HG03095 (cell line): ENCODE data around the gene LYPLA2.

ENCODE experiments used
- ATAC-seq: cut with Tn5 transposase; IDR thresholded peaks from one replicate; pipeline ENCODE4 v1.9.1; 2021; ENCODE audit warnings: moderate library complexity; ENCODE audit not compliant: unreplicated experiment

The LYPLA2 gene

DNA sequence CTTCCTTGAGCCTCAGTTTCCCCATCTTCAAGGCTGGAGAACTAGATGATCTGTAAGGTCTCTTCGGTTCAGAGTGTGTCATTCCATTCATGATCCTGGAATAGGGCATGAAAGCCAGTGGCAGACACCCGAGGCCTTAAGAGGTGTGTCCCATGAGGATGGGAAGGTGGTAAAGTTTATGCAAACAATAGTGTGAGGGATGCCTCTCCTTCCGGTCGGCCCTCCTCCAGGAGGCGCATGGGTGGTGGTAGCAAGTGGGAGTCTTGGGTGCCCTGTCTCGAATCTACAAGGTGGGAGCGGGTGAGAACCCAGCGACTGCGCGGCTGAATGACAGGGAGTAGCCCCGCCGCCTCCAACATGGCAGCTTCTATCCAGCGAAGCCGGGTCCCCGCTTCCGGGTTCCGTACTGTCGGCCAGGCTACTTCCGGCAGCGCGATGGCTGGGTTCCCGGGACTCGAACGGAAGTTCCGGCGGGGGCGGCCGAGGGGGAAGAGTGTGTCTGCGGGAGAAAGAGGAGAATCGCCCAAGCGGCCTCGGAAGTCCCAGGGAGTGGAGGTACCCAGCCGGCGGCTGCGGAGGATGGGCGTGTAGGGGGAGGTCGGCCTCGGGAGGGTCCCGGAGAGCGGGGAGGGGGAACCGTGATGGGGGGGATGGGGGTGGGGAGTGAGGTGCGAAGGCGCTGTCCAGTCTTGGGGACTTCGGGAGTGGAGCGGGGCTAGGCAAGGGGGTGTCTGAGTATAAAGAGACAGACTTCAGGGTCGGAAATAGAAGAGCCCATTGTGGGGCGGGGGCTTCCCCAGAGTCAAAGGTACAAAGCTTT is at the start of gene LYPLA2:
TSS of gene LYPLA2 (plus strand) at position 450 of the 820 bp plus-strand sequence. CDS start 1,538 bp downstream, outside the sequence.
- ATAC-seq: peak; percentile 77

GRCh38 chr1:23741609-23742008 is 49.3 kb upstream of the LYPLA2 start:
- ATAC-seq: no peak

DNA sequence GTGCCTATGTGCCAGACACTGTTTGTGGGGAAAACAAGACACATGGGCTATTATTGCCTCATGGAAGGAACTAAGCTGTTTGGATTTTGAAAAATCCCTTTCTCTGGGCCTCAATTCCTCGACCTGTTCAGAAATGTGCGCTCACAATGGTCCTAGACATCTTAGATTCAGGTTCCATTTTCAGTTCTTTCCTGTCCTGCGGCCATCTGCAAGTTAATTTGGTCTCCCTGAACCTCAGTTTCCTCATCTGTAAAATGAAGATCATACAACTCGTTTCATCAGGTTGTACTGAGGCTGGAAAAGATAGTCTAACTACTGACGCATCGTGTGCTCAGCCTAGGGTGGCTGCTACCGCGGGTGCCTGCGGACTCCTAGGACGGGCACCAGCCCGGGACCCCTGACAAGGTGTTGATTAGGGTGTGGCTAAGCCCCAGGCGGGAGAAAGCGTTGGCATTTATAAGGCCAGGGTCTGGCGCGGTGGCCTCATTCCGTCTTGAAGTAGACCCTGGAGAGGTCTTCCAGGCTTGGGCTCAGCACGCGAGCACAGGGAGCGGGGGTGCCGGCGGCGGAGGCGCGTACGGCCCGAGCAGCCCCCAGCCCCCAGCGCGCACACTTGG is 48.2 kb upstream of the LYPLA2 start:
- ATAC-seq: peak; percentile 21

DNA sequence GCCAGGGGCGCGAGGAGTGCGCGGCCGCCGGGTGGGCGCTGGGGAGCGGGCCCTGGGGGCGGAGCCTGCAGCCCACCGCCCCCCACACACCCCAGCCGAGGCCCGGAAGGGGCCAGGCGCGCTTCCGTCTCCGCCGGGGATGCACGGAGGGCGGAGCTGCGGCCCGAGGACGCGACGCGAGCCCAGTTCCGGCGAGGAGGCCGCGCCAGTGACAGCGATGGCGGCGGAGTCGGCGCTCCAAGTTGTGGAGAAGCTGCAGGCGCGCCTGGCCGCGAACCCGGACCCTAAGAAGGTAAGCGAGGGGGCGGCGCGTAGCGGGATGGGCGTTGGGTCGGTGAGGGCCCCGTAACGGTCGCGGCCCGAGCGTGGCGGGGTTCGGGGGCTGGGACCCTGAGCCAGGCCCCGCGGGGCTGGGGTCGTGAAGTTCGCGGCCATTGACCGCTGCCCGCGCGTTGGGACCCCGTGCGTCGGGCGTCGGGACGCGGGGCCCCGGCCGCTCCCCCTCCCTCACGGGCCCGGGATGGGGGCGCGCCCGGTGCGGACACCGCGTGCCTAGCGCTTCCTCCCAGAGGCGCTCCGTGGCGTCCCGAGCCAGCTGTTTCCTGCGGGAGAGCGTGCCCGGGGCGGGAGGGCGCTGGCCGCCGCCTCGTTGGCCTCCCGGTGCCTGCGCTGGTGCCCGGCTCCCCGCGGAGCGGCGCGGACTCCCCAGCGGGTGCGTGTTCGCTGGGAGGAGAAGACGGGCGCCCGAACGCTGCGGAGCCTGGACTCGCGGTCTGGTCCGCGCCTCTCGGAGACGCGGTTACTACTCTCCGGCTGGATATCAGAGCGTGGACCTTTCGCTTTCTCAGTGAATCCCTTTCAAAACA is 47.4 kb upstream of the LYPLA2 start, which contains the start of gene ELOA:
TSS of gene ELOA (plus strand) at position 185 of the 866 bp plus-strand sequence. CDS start at position 218, 33 bp downstream.
- peak; percentile 81 for ATAC-seq

DNA sequence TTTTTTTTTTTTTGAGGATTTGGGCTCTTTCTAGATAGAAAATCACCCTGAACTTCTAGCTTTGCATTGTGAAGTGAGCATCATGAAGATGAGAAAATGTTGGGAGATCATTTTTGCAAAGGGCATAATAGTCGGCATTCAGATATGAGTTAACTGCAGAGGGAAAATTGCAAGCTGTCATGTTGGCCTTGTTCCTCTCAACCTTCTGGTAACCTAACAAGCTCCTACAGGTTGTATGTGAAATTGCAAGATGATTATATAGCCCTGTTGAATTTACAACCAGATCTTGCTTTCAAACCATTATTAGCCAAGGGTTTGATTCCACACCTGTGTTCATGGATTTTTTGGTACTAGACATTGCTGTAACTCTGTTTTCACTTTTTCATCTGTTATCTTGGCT is 45.4 kb upstream of the LYPLA2 start:
- no peak for ATAC-seq

DNA sequence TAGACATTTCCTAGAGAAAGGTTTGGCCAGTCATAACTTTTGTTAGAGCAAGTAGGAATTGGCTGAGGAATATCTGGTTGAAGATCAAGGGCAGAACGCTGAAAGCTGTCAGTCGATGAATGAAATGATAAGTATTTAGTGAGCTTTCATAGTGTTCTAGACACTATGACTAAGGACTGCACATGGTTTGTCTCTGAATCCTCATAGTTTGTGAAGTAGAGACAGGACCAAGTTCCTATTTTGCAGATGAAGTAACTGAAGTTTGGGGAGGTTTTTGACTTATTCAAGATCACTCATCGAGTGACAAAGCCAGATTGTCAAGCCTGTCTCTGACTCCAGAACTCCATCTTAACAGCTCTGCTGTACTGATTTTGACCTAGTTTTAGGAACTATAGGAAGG is 42.9 kb upstream of the LYPLA2 start:
- no peak for ATAC-seq

DNA sequence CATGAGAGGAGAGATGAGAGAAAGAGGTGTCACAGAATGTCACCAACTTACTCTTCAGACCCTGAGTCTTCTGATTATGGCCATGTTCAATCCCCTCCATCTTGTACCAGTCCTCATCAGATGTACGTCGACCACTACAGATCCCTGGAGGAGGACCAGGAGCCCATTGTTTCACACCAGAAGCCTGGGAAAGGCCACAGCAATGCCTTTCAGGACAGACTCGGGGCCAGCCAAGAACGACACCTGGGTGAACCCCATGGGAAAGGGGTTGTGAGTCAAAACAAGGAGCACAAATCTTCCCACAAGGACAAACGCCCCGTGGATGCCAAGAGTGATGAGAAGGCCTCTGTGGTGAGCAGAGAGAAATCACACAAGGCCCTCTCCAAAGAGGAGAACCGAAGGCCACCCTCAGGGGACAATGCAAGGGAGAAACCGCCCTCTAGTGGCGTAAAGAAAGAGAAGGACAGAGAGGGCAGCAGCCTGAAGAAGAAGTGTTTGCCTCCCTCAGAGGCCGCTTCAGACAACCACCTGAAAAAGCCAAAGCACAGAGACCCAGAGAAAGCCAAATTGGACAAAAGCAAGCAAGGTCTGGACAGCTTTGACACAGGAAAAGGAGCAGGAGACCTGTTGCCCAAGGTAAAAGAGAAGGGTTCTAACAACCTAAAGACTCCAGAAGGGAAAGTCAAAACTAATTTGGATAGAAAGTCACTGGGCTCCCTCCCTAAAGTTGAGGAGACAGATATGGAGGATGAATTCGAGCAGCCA is 39.7 kb upstream of the LYPLA2 start:
- no peak for ATAC-seq

DNA sequence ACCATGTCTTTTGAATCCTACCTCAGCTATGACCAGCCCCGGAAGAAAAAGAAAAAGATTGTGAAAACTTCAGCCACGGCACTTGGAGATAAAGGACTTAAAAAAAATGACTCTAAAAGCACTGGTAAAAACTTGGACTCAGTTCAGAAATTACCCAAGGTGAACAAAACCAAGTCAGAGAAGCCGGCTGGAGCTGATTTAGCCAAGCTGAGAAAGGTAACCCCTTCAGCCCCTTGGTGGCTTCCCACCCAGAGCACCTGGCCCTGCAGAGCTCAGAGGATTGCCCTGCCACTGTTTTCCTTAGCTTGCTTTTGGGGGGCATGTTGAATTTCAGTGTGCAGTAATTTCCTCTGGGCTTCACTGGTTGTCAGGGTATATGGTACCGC is 39.1 kb upstream of the LYPLA2 start:
- ATAC-seq: no peak

DNA sequence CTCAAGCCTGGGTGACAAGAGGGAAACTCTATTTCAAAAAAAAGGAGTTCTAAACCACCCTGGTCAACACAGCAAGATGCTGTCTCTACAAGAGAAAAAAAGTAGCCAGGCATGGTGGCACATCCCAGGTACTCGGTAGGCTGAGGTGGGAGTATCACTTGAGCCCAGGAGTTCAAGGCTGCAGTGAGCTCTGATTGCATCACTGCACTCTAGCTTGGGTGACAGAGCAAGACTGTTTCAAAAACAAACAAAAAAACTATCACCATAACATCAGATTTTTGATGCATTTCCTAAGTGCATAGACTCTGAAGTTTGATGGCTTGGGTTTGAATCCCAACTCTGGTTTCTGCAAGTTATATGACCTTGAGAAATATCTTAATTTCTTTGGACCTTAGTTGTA is 38.0 kb upstream of the LYPLA2 start:
- ATAC-seq: no peak

- ATAC-seq: no peak
These were observed 34.3 kb upstream of the LYPLA2 start for GRCh38 chr1:23756676-23757075.

DNA sequence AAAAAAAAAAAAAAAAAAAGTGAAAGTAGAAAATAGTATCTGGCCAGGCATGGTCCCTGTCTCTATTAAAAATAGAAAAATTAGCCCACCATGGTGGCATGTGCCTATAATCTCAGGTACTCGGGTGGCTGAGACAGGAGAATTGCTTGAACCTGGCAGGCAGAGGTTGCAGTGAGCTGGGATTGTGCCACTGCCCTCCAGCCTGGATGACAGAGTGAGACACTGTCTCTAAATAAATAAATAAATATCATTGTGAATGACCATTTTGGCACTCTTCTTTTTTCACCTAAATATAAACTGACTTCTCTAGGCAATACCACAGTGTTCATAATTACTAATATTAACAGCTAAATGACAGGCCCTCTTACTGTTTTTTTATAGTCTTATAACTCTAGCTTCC is 33.1 kb upstream of the LYPLA2 start:
- no peak for ATAC-seq

DNA sequence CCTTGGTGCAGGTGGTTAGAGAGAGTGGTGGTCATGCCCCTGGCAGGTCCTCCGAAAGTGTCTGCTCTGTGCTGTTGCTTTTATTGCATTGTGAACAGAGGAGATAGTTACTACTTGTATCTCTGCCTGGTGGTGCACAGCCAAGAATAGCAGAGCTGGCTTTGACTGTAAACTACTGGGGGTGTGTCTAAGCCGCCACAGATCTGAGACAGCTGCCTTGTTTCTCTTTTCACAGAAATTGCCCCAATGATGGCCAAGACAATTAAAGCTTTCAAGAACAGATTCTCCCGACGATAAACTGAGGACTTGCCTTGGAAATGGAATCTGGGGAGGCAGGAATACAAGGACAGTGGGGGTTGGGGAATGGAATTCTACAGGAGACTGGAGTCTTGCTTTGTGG is 31.7 kb upstream of the LYPLA2 start:
- ATAC-seq: no peak

DNA sequence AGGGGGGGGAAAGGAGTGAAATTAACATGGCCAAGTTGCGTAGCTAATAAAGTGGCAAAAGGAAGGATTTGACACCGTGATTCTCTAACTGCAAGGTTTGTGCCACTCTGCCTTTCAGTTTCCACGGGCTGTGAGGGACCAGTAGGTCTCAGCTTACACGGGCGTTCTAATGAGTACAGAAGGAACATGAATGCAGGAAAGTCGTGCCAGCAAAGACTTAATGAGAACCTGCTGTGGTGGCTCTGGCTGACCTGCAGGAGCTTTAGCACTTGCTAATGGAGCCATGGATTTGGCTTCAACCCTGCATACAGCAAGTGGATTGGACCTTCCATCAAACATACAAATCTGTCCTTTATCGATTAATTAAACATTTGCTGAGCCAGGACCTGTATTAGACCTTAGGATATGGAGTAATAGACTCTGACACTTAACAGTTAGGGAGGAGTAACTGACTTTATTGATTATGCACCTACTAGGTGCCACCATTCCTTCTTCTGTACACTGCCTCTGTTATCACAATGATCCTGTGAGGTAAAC is 27.8 kb upstream of the LYPLA2 start:
- ATAC-seq: no peak

DNA sequence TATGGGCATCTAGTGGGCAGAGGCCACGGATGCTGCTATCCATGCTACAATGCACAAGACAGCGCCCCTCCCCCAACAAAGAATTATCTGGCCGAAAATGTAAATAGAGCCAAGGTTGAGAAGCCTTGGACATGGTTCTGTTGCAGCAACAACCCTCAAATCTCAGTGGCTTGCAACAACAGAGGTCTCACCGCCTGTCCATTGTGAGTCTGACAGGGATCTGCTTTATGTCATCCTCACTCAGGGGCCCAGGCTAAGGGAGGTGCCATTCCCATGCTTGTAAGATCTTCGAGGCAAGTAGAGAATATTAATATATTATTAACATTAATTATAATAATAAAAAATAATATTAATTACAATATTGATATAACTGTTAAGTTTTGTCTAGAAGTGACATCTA is 22.2 kb upstream of the LYPLA2 start:
- no peak for ATAC-seq

DNA sequence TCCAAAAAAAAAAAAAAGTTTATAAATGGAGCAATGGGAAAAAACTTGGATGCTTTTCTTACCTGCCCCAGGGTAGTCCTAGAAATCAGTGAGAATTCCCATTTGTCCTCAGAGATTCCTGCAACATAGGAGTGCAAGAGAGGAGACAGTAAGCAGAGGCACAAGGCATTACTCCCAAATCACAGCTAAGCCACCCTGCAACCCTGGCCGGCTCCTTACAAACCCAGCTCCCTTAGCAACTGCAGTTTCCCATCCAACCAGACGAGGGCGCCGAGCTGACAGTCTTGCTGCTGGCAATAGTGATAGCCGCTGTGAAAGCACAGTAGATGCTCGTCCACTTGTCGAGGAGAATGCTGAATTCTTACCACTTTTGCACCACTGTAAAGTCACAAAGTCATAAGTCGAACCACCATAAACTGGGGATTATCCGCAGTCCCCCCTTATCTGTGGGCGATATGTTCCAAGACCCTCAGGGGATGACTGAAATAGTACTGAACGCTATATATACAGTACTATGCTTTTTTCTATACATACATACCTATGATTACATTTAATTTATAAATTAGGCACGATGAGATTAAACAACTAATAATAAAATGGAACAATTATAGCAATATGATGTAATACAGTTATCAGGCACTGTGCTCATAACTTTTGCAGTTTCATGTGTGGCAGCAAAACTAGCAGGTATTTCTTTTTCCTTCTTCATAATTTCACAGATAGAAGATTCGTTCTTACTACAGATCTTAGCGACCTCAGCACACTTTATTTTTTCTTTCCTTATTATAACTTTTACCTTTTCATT is 18.7 kb upstream of the LYPLA2 start:
- ATAC-seq: no peak

- ATAC-seq: no peak
These were observed 18.1 kb upstream of the LYPLA2 start for GRCh38 chr1:23772854-23773242.

GRCh38 chr1:23774174-23774880 is 16.6 kb upstream of the LYPLA2 start:
- ATAC-seq: no peak

- ATAC-seq: no peak
These were observed 14.7 kb upstream of the LYPLA2 start for GRCh38 chr1:23776217-23776616.
